ENCODE results near the gene FAM200B.

Gene FAM200B

DNA sequence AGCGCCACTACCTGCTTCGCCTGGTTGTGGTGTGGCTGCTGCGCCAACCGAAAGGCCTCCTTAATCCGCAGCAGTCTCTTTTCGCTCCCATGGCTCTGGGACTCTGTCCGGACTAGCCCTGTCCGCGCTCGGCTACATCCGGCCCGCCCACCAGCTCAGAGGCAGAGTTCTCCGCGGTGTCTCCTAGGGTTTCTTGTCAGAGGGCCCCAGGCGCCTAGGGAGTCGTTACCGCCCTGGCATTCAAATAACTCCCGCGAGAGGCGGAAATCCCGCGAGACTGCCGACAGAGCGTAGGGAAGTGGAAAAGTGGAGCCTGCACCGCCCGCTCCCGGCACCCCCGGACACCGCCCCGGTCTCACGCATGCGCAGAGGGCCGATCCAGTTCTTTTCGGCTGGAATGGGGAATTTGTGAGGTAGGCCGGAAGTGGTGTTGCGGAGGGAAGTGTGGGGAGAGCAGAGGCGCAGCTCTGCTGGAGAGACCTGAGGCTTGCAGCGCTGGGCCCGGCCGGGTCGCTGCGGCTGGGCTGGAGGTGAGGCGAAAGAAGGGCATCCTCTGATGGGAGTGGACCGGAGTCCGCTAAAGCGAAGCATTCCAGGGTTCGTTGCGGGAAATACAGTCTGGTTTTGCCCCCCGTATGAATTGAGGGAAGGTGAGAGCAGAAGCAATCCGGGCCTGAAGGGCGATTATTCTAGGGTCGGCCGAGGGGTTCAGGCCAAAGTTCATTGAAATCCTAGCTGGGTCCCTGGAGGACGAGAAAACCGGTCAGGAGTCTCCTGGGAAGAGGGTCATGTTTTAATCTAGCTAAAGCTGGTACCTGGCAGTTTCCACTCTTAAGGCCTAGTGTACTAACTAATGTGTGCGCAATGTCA lies at the start of gene FAM200B:
FAM200B (plus strand) TSS at position 456 of the 870 bp plus-strand sequence. CDS start 5,151 bp downstream, outside the sequence.
- DNase-seq (ENCODE audit: low spot score): peak; percentile 97

DNA sequence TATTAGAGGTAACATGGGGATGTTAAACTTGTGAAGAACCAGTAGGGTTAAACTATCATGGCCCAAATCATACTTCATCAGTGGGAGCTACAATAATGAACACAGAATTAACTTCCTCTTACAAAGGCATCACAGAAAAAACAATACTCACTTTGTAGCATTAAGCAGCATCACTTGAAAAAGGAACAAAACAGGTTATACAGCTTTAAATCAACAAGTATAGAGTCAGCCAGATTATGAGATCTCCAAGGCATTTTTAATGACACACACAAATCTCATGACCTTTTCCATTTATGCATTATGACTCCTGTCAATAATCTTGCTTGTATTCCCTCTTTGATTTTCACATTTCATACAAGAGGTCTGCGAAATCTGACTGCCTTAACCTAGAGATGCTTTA lies 44.8 kb upstream of the FAM200B start:
- DNase-seq (ENCODE audit: low spot score): no peak

GRCh38 chr4:15638418-15638817 lies 43.2 kb upstream of the FAM200B start:
- no peak for DNase-seq (ENCODE audit: low spot score)

GRCh38 chr4:15648600-15648999 lies 33.0 kb upstream of the FAM200B start:
- DNase-seq (ENCODE audit: low spot score): no peak

- DNase-seq (ENCODE audit: low spot score): peak; percentile 79
Measured at GRCh38 chr4:15649914-15650545, 31.6 kb upstream of the FAM200B start.

GRCh38 chr4:15651676-15652075 lies 30.0 kb upstream of the FAM200B start:
- DNase-seq (ENCODE audit: low spot score): no peak

DNA sequence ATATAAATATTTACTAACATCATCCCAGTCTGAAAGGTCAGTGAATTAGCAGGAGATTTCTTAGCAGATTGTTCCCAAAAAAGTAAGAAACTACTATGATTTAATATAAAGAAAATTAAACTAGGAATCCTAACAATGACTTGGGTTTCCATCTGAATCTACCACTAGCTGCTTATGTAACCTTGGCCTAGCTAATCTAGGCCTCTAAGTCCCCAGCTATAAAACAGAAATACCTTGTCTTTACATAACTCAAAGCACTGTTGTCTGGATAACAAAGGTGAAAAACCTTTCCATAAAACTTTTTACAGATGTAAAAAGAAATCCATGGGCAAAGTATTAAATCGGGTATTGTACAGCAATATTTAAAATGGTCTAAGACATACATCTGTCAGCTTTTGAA lies 29.4 kb upstream of the FAM200B start:
- DNase-seq (ENCODE audit: low spot score): no peak

GRCh38 chr4:15652841-15653240 lies 28.8 kb upstream of the FAM200B start:
- DNase-seq (ENCODE audit: low spot score): peak; percentile 31

DNA sequence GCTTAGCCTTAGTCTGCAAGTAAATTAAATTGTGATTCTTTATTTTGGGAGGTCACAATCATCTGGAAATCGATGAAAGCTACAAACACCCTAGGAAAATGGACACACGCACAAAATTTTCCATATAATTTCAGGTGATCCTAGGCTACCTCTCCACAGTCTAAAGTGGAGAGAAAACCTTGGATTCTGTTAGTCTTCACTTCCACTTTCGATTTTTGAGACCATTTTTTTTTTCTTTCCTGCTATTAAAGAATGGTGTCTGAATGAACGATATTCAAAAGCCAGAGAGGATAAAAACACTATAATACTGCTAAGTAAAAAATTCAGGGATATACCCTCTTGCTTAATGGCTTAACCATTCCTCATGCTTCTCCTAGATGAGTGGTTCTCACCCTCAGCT lies 28.2 kb upstream of the FAM200B start:
- no peak for DNase-seq (ENCODE audit: low spot score)

DNA sequence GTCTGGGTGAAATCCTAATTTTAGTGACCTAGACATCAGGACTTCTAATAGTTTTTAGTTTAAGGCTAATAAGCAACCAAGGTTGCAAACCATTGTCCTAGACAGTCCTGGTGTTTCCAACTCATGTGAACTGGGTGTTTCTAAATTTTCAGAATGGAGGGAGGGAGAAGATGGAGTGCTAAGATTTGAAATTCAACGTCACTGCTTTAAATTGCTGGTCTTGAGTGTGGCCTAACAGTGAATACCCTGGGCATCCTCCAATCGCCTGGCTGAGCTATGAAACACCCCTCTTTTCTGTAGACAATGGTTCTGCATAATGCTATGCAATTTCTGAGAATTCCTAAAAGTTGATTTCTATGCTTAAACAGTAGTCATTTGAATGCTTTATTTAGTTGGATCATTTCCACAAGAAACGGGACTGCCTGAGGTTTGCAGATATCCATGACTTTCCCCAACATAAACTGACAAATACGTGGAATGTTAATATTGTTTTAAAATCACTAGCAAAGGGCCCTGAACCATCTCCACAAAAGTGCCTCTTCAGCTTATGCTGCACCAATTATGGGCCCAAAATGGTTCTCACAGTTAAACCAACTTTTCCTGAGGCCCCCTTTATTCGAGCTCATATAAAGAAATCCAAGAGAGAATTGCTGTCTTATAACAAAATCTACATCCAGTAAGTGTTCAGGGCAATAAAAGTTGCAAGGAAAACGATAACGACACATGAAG lies 27.6 kb upstream of the FAM200B start:
- peak; percentile 88 for DNase-seq (ENCODE audit: low spot score)

GRCh38 chr4:15654593-15655222 lies 26.9 kb upstream of the FAM200B start:
- DNase-seq (ENCODE audit: low spot score): peak; percentile 47

DNA sequence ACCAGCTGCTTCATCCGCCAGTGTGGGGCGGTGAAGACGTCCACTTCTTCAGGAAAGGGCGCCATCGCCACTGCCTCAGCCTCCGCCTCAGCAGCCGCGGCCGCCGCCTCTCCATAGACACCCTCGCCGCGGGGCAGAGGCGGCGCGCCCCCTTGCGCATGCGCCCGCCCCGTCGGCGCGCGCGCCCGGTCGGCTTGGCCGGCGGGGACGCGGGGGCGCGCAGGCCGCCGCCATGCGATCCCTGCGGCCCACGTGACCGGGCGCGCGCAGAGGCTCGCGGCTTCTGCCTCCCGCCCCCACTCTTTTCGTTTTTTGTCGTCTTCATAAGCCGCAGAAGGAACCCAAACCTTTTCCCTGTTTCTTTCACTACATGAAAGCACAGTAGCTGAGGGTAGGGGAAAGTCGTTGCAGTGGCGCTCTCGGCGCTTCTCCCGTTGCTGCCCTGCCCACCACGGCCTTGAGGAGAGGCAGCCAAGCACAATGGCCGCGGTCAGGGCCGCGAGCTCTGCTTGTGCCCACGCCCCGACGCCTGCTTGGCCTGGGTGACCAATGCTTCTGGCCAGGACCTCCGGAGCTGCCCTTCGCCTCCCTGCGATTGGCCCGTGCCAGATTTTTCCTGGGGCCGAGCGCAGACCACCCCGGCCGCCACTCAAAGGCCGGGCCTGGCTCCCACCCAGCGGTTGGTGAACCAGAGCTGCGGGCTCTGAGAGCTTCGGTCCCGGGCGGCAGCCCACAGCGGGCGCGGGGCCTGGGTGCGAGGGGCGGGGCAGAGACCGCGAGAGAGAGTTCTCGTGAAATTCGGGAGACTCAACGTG lies 26.2 kb upstream of the FAM200B start, which contains the start of gene FBXL5:
FBXL5 (minus strand) TSS at position 135 of the 815 bp plus-strand sequence; CDS start at position 65, 70 bp downstream.
- peak; percentile 85 for DNase-seq (ENCODE audit: low spot score)

DNA sequence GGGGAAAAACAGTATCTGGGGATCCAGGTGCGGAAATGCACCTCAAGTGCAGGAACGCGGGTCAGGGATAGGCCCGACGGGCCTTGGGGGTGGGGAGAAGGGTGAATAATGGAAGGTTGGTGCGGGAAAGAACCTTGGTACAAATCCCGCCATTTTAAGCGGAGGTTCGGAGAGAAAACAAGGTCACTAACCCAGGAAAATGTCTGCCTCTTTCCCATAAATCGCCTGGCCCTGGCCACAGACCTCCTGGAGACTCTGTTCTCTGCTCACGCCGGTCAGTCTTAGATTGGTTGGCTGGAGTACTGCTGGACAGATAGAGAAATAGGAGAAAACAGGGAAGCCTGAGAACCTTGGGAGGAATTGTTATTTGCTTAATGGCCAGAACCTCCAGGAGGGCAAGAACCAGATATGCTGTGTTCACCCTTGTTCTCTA lies 25.6 kb upstream of the FAM200B start:
- peak; percentile 50 for DNase-seq (ENCODE audit: low spot score)

GRCh38 chr4:15657366-15657765 lies 24.3 kb upstream of the FAM200B start:
- DNase-seq (ENCODE audit: low spot score): no peak

DNA sequence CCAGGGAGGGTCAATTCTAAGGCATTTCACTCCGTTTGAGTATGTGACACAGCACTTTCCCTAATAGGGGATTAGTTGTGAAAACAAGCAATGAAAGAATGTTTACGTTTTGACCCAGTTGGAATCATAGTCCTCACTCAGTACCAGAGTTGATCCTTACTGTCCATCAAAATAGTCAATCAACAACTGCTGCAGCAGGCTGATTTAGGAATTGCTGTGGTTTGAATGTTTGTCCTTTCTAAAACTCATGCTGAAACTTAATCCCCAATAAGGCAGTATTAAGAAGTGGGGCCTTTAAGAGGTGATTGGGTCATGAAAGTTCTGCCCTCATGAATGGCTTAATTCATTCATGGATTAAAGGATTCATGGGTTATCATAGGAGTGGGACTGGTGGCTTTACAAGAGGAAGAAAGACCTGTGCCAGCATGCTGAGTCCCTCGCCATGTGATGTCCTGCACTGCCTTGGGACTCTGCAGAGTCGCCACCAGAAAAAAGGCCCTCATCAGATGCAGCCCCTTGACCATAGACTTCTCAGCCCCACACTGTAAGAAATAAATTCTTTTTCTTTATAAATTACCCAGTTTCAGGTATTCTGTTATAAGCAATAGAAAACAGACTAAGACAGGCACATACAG lies 23.4 kb upstream of the FAM200B start:
- no peak for DNase-seq (ENCODE audit: low spot score)

GRCh38 chr4:15658781-15659180 lies 22.8 kb upstream of the FAM200B start:
- DNase-seq (ENCODE audit: low spot score): no peak

DNA sequence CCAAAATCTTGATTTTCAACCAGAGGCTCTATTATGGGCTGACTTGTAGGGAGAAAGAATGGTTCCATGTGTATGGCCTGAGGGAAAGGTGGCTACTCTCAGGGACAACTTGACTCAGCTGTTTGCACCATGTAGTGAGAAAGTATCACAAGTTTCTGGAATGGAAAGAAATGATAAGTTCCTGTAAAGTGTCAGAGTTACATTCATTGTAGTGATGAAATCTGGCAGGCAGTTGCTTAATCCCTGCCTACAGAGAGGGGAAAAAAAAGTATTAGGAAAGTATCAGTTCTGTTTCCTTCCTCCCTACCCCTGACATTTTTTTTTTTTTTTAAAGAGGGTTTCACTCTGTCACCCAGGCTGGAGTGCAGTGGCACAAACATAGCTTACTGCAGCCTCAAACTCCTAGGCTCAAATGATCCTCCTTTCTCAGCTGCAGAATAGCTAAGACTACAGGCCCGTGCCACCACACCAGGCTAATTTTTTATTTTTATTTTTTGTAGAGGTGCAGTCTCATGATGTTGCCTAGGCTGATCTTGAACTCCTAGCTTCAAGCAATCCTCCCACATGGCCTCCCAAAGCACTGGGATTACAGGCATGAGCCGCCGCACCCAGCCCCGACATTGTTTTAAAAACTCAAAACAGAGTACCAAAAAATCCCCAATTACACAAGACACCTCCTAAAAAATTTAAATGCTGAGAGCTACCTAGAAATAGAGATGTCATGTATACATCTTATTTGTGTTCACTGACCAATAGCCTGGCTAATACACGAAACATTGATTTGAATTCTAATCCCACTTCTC lies 21.7 kb upstream of the FAM200B start:
- DNase-seq (ENCODE audit: low spot score): no peak

- peak; percentile 70 for DNase-seq (ENCODE audit: low spot score)
Measured at GRCh38 chr4:15665753-15666365, 15.8 kb upstream of the FAM200B start.

DNA sequence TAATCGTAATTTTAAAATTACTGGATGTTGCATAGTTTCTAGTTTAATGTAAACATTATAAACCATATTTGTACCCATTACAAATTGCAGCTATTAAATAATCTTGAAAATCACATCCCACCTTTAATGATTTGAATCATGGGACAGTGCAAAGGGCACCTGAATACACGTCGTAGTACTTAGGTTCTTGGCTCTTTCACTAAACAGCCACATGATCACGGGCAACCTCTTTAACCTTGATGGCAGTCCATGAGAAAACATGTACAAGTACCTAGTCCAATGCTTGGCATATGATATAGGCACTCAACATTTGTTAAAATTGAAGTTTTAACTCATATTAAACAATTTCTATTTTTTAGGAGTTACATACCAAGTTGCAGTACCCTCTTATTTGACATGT lies 14.6 kb upstream of the FAM200B start:
- no peak for DNase-seq (ENCODE audit: low spot score)

Data from RKO (cell line).